Sigmoid colon (tissue), 4 donors: Measurements from ENCODE around the gene VSIG10L.

ENCODE experiments used
- POLR2A ChIP-seq, 2 donors: fragments of 450-650 bp; IDR thresholded peaks; one replicate each; pipeline ENCODE4 v1.6.1; 2016; ENCODE audit warnings: antibody characterized with exemption in 2 of 2, mild to moderate bottlenecking in 2 of 2, moderate library complexity in 2 of 2
- POLR2AphosphoS5 ChIP-seq, 4 donors: sonication (generic); formaldehyde crosslinking; IDR thresholded peaks; one replicate each; pipeline ENCODE4 v1.6.1; 2017; ENCODE audit warnings: antibody characterized with exemption in 4 of 4
- TF ChIP-seq, protein P1 (sequence below), 4 experiments: fragments of 450-650 bp in 3 of 4; fragments of 200-600 bp in 1 of 4; IDR thresholded peaks; one replicate each; pipeline ENCODE4 v1.5.1; 2016 to 2019; ENCODE audit warnings: antibody characterized with exemption in 4 of 4, mild to moderate bottlenecking in 3 of 4, moderate library complexity in 2 of 4

DNA sequence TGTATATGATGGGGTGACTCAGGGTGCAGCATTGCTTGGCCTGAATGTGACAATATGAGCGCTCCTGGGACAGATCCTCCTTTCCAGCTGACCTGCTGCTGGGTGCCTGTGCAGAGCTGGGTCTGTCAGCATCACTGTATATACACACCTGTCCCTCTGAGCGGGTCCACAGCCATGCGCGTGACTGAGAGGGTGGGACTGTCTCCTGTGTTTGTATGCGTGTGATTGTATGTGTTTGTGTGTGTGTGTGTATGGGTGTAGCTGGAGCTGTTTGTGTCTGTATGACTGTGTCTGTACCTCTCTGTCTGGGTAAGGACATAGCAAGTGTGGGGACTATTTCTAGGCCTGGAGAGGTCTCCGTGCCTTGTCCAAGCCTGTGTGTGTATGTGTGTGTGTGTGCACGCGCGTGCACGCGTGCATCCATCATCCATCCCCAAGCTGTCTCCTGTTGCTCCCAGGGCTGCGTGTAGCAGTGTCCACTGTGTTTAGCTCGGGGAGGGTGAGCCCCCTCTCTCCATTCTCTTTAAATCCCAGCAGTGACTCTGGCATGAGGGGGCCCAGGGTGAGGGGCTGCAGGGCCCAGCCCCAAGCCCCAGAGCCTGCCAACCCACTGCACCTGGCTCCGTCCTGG, 22.2 kb downstream of the VSIG10L start:
- TF ChIP-seq POLR2A (IDR thresholded peaks at IDR 0.05) (no peak), POLR2AphosphoS5 (IDR thresholded peaks at IDR 0.05) (no peak)
- TF ChIP-seq, protein P1, sequence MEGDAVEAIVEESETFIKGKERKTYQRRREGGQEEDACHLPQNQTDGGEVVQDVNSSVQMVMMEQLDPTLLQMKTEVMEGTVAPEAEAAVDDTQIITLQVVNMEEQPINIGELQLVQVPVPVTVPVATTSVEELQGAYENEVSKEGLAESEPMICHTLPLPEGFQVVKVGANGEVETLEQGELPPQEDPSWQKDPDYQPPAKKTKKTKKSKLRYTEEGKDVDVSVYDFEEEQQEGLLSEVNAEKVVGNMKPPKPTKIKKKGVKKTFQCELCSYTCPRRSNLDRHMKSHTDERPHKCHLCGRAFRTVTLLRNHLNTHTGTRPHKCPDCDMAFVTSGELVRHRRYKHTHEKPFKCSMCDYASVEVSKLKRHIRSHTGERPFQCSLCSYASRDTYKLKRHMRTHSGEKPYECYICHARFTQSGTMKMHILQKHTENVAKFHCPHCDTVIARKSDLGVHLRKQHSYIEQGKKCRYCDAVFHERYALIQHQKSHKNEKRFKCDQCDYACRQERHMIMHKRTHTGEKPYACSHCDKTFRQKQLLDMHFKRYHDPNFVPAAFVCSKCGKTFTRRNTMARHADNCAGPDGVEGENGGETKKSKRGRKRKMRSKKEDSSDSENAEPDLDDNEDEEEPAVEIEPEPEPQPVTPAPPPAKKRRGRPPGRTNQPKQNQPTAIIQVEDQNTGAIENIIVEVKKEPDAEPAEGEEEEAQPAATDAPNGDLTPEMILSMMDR (IDR thresholded peaks at IDR 0.05) = no peak
